Activated T-cell treated with anti-CD3 and anti-CD28 coated beads, Interleukin-2, amount 50 U/mL, for 4 hours (primary cell): Measurements from ENCODE around the gene ZNF410. TPM values are rescaled to one million over a fixed set of nuclear protein-coding genes. Genes with fewer than 3 reads are reported as not detected.
"Not testable (repeated sequence)": the region's sequence is repeated elsewhere in the genome, so short reads cannot be mapped to it uniquely, and the experiment has no call there.

Source experiments
- ATAC-seq, 2 donors: fragments of 200-7000 bp; cut with Tn5 transposase; one replicate each; pipeline ENCODE4 v1.10.0; 2021
- DNase-seq: peaks from one replicate; pipeline ENCODE4 v3.0.0-alpha.2; 2020
- H3K27me3 Mint-ChIP-seq: one replicate; pipeline ENCODE4 v1.8.0; 2021; ENCODE audit warnings: low read depth, mixed read lengths
- H3K36me3 Mint-ChIP-seq: one replicate; pipeline ENCODE4 v1.8.0; 2022; ENCODE audit warnings: mixed read lengths; ENCODE audit not compliant: insufficient read depth
- H3K4me1 Mint-ChIP-seq: one replicate; pipeline ENCODE4 v1.8.0; 2021; ENCODE audit warnings: low read depth, mixed read lengths
- H3K4me3 Mint-ChIP-seq: one replicate; pipeline ENCODE4 v1.8.0; 2021; ENCODE audit warnings: mild to moderate bottlenecking, moderate library complexity, mixed read lengths
- H3K9me3 Mint-ChIP-seq: one replicate; pipeline ENCODE4 v1.8.0; 2021; ENCODE audit warnings: mixed read lengths
- total RNA-seq, 3 donors: library from RNA; stranded (reverse); gene quantifications; one replicate each; pipeline ENCODE4 v1.2.1, GENCODE V29; 2021

The ZNF410 gene
- total RNA-seq, 3 donors from 2014 or later: 45.8 to 54.9 (median 54.5) TPM

GRCh38 chr14:73869754-73870153 lies 16.9 kb upstream of the ZNF410 start:
- H3K4me3 Mint-ChIP-seq, H3K9me3 Mint-ChIP-seq, ATAC-seq, H3K27me3 Mint-ChIP-seq, H3K36me3 Mint-ChIP-seq, H3K4me1 Mint-ChIP-seq, DNase-seq: not testable (repeated sequence)

GRCh38 chr14:73870525-73871235 lies 16.0 kb upstream of the ZNF410 start:
- no peaks in the 10 kb centered on the region for H3K27me3 Mint-ChIP-seq
- no peak overlapping the region for H3K4me3 Mint-ChIP-seq
- no peaks in the 10 kb centered on the region for H3K9me3 Mint-ChIP-seq
- ATAC-seq (no peak), DNase-seq (no peak)
- no peaks in the 10 kb centered on the region for H3K4me1 Mint-ChIP-seq
- H3K36me3 Mint-ChIP-seq: peaks cover 5% of the 10 kb centered on the region

DNA sequence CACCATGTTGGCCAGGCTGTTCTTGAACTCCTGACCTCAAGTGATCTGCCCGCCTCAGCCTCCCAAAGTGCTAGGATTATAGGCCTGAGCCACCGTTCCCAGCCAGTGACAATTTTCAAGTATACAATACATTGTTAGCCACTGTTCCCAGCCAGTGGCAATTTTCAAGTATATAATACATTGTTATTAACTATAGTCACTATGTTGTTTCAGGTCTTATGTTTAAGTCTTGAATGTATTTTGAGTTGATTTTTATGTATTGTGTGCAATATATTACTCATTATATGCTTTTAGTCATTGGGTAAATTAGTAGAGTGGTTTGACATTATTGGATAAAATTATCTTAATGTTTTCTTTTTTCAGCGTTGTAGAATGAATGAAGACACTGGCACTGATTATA lies 13.0 kb upstream of the ZNF410 start:
- H3K4me1 Mint-ChIP-seq: no peaks in the 10 kb centered on the region
- no peak for DNase-seq
- H3K9me3 Mint-ChIP-seq: no peaks in the 10 kb centered on the region
- H3K27me3 Mint-ChIP-seq: no peaks in the 10 kb centered on the region
- H3K4me3 Mint-ChIP-seq: no peak overlapping the region
- H3K36me3 Mint-ChIP-seq: peaks cover 2% of the 10 kb centered on the region
- ATAC-seq: no peak

DNA sequence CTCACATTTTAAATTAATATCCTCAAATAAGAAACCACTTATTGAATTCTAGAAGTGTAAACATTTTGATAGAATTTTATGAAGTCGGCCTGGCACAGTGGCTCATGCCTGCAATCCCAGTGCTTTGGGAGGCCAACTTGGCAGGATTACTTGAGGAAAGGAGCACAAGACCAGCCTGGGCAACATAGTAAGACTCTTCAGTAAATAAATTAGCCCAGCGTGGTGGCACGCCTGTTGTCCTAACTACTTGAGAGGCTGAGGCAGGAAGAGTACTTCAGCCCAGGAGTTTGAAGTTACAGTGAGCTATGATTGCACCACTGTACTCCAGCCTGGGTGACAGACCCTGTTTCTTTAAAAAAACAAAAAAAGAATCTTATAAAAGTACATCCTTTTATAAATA lies 8.9 kb upstream of the ZNF410 start:
- Mint-ChIP-seq H3K27me3 (no peaks in the 10 kb centered on the region), H3K4me3 (no peak overlapping the region), H3K9me3 (no peaks in the 10 kb centered on the region), H3K36me3 (peaks cover 2% of the 10 kb centered on the region), H3K4me1 (no peaks in the 10 kb centered on the region)
- no peak for ATAC-seq
- DNase-seq: no peak

GRCh38 chr14:73878436-73878835 lies 8.2 kb upstream of the ZNF410 start:
- ATAC-seq (no peak), DNase-seq (no peak)
- H3K27me3 Mint-ChIP-seq: no peaks in the 10 kb centered on the region
- H3K9me3 Mint-ChIP-seq: no peaks in the 10 kb centered on the region
- H3K4me3 Mint-ChIP-seq: no peak overlapping the region
- H3K36me3 Mint-ChIP-seq: peaks cover 2% of the 10 kb centered on the region
- no peaks in the 10 kb centered on the region for H3K4me1 Mint-ChIP-seq

DNA sequence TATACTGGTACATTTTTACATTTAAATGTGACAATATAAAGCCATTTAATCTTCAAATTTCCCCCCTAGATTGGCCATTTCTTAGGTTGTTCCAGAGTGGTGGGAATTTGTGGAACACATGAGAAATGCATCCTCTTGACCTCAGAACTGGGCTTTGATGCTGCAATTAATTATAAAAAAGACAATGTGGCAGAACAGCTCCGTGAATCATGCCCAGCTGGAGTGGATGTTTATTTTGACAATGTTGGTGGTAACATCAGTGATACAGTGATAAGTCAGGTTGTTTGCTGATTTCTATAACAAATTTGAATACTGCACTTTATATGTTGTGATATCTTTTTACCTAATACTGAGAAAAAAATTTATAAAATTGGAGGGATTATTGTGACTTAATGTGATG lies 7.6 kb upstream of the ZNF410 start:
- Mint-ChIP-seq H3K4me3 (no peak overlapping the region), H3K9me3 (no peaks in the 10 kb centered on the region), H3K27me3 (no peaks in the 10 kb centered on the region), H3K4me1 (no peaks in the 10 kb centered on the region), H3K36me3 (no peaks in the 10 kb centered on the region)
- ATAC-seq: no peak
- no peak for DNase-seq

DNA sequence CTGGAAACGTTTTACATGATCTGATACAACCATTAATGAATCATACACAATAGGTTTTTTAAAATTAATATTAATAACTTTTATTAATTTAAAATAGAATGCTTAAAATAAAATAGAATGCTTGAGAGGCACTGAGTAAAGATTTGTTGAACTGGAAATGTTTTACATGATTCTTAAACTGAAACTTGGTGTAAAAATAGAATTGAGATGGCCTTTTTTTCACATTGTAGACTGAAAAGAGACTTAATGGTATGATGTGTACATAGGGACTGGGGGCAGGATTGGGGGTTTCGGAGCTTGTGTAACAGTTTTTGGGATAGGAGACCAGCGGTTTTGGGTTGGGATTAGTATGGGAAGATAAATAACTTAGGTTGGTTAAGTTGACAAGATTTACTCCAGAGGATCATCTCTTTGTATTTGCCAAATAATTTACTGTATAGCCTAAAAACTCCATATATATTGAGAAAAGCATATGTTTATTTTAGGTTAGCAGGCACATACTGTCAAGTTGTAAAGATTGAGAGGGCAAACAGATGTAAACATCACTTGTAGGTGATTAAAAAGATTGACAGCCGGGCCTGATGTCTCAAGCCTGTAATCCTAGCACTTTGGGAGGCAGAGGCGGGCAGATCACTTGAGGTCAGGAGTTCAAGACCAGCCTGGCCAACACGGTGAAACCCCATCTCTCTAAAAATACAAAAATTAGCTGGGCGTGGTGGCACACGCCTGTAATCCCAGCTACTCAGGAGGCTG lies 2.0 kb upstream of the ZNF410 start:
- no peak for ATAC-seq
- Mint-ChIP-seq H3K9me3 (no peaks in the 10 kb centered on the region), H3K4me1 (peaks cover 41% of the 10 kb centered on the region), H3K36me3 (peaks cover 4% of the 10 kb centered on the region), H3K27me3 (no peaks in the 10 kb centered on the region), H3K4me3 (peak overlapping the region; percentile 96)
- no peak for DNase-seq

DNA sequence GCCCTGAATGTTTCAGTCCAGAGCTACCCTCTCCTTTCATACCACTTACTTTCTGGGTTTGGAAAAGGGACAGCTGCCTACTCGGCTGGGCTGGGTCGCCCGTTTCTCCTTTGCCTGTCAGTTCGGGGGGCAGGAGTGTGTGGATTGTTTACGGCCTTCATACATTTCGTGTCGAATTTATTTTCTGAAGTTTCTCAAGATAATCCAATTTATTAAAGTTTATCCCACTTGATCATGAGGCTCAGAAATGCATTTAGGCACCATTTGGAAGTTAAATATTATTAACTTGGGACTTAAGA lies 608 bp downstream of the ZNF410 start:
- DNase-seq: no peak
- Mint-ChIP-seq H3K27me3 (no peaks in the 10 kb centered on the region), H3K9me3 (no peaks in the 10 kb centered on the region), H3K36me3 (peaks cover 10% of the 10 kb centered on the region), H3K4me1 (peaks cover 53% of the 10 kb centered on the region), H3K4me3 (peak overlapping the region; percentile 96)
- ATAC-seq: no peak

GRCh38 chr14:73887694-73888459 lies 1.2 kb downstream of the ZNF410 start:
- no peak for ATAC-seq
- Mint-ChIP-seq H3K9me3 (no peaks in the 10 kb centered on the region), H3K27me3 (no peaks in the 10 kb centered on the region), H3K4me3 (peak overlapping the region; percentile 96), H3K4me1 (peaks cover 53% of the 10 kb centered on the region), H3K36me3 (peaks cover 10% of the 10 kb centered on the region)
- DNase-seq: no peak

GRCh38 chr14:73888460-73888725 lies 1.7 kb downstream of the ZNF410 start:
- ATAC-seq (no peak), DNase-seq (no peak)
- no peaks in the 10 kb centered on the region for H3K9me3 Mint-ChIP-seq
- peak overlapping the region; percentile 96 for H3K4me3 Mint-ChIP-seq
- no peaks in the 10 kb centered on the region for H3K27me3 Mint-ChIP-seq
- peaks cover 10% of the 10 kb centered on the region for H3K36me3 Mint-ChIP-seq
- peaks cover 53% of the 10 kb centered on the region for H3K4me1 Mint-ChIP-seq

GRCh38 chr14:73888971-73889370 lies 2.3 kb downstream of the ZNF410 start:
- Mint-ChIP-seq H3K9me3 (no peaks in the 10 kb centered on the region), H3K27me3 (no peaks in the 10 kb centered on the region)
- no peak for ATAC-seq

DNA sequence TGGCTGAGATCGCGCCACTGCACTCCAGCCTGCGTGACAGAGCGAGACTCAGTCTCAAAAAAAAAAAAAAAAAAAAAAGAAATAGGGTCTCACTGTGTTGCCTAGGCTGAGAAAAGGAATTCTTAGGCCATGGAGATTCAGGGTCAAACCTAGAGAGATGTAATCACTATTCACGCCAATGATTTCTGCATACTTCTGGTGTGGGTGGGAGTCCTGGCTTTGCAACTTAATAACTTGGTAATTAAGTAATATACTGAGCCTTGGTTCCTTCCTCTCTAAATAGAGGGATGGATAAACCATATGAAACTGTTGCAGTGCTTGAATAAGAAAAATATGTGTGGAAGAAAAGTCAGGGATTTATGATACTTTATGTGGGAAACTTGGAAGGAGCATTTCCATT lies 2.7 kb downstream of the ZNF410 start:
- H3K36me3 Mint-ChIP-seq: peaks cover 16% of the 10 kb centered on the region
- H3K27me3 Mint-ChIP-seq: no peaks in the 10 kb centered on the region
- no peak overlapping the region for H3K4me3 Mint-ChIP-seq
- ATAC-seq: no peak
- no peak for DNase-seq
- H3K9me3 Mint-ChIP-seq: no peaks in the 10 kb centered on the region
- H3K4me1 Mint-ChIP-seq: peaks cover 53% of the 10 kb centered on the region

More at GRCh38 chr14:73888971-73889370, 2.3 kb downstream of the ZNF410 start:
- Mint-ChIP-seq H3K4me1 (peaks cover 53% of the 10 kb centered on the region), H3K36me3 (peaks cover 14% of the 10 kb centered on the region), H3K4me3 (peak overlapping the region; percentile 96)
- DNase-seq: no peak

GRCh38 chr14:73894180-73894687 lies 7.6 kb downstream of the ZNF410 start:
- not testable (repeated sequence) for H3K27me3 Mint-ChIP-seq, ATAC-seq, H3K4me3 Mint-ChIP-seq, DNase-seq, H3K9me3 Mint-ChIP-seq
- H3K4me1 Mint-ChIP-seq: peaks cover 24% of the 10 kb centered on the region
- H3K36me3 Mint-ChIP-seq: peaks cover 37% of the 10 kb centered on the region

- Mint-ChIP-seq H3K9me3 (no peaks in the 10 kb centered on the region), H3K4me3 (no peak overlapping the region), H3K27me3 (no peaks in the 10 kb centered on the region), H3K36me3 (peaks cover 38% of the 10 kb centered on the region), H3K4me1 (peaks cover 14% of the 10 kb centered on the region)
- ATAC-seq (no peak), DNase-seq (no peak)
These were observed 9.3 kb downstream of the ZNF410 start for GRCh38 chr14:73895939-73896338.

DNA sequence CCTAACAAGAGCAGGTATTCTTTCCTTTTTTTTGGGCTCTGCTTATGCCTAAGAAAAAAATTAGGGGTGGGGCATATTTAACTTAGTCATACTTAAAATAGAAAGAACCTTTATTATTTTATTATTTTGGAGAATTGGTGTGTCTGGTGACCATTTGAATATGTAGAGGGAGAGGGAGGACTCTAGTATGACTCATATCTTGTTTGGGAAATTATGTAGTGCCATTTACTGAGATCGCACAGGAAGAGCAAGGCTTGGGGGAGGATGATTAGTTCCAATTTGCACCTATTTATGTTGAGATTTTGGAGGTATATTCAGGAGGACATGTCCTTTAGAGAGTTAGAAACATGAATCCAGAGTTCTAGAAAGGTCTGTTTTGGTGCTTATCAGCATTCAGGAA lies 9.9 kb downstream of the ZNF410 start:
- ATAC-seq (no peak), DNase-seq (no peak)
- H3K4me3 Mint-ChIP-seq: no peak overlapping the region
- H3K9me3 Mint-ChIP-seq: no peaks in the 10 kb centered on the region
- peaks cover 38% of the 10 kb centered on the region for H3K36me3 Mint-ChIP-seq
- H3K27me3 Mint-ChIP-seq: no peaks in the 10 kb centered on the region
- peaks cover 12% of the 10 kb centered on the region for H3K4me1 Mint-ChIP-seq
